SW 1271 (cell line): Measurements from ENCODE around the gene RABEP1.
A peak's percentile ranks its signal among the peaks of the same experiment; 100 is the strongest.
"Not testable (repeated sequence)": the region's sequence is repeated elsewhere in the genome, so short reads cannot be mapped to it uniquely, and the experiment has no call there.

Source experiments
- DNase-seq, 2 experiments: peaks; one replicate each; lab custom pipeline; 2025; lab: John Stamatoyannopoulos, UW

The RABEP1 gene

DNA sequence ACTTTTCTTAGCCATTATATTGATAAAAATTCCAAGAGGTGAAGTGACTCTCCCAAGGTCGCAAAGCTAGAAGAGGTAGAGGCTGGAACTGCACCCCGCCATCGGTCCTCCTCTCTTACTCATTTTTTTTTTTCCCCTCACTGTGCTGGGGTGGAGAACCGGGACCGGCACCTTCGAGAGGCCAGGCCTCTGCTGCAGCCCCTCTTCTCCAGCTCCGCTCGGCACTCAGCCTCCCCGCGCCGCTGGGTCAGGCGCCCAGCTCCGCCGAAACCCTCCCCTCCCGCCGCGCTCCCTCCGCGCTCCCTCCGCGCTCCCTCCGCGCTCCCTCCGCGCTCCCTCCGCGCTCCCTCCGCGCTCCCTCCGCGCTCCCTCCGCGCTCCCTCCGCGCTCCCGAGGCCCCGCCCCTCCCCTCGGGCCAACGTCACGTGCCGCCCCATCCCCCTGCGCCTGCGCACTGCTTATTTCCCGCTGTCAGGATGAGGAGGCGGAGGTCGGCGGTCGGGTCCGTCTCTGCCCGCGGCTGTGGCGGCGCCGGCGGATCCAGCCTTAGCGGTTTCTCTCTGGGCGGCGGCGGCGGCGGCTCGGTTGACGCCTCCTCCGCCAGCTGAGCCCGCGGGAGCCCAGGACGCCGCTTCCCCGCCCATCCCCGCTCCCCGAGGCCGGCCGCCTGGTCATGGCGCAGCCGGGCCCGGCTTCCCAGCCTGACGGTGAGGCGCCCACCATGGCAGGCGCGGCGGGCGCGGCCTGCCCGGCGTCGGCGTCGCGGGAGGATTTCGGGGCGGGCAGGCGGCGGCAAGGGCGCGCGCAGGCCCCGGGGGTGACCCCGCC, at the start of gene RABEP1:
Gene RABEP1 (plus strand): TSS at position 471 of the 828 bp plus-strand sequence. CDS start 203 bp downstream, at position 674.
- DNase-seq: peak; percentile 35 to 75

DNA sequence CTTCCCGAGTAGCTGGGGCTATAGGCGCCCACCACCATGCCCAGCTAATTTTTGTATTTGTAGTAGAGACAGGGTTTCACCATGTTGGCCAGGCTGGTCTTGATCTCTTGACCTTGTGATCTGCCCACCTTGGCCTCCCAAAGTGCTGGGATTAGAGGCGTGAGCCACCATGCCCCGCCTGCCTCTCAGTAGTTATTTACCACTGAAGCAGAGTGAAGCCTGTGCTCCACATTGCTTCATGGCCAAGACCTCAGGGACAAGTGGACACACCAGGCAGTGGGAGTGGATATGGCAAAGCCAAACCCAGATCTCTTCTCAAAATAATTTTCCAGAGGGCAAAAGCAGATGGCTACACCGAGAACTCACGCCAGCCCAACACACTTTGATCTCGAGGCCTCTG, 48.6 kb upstream of the RABEP1 start:
- not testable (repeated sequence) for DNase-seq

DNA sequence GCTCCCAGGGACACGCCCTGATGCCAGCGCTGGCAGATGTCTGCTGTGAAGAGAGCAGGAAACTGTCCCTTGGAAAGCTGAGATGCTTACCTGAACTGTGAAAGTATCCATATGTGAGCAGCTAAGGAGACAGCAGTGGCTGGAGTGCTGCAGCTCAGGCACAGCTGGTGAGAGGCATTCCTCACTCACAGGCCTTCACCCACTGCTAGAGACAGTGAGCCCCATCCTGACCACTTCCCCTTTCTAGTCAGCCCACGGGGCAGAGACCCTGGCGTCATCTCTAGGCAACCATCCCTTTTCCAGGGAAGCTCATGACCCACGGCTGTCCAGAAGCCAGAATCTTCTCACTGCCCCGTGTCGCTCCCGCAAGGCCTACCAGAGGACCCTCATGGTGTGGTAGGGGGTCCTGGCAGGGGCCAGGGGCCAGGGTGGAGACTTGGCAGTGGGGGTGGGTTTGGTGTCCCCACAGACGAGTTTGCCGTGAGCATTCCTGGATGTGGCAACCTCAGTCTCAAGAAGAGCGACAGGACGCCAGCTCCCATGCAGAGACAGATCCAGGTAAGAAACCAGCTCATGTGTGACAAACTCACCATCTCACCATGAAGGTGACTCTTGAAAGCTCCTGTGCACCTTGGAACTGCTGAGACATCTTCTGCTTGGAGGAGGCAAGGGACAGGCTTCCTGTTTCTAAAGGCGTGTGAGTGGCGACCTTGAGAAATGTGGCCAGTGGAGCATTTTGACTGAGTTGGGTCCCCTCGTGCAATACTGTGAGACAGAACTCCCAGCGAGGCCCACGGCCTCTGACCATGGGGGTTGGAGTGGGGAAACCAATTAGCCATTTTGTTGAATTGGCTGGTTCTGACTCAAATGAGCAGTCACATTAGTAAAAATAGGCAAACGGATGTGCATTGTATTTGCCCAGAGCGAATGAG, 47.2 kb upstream of the RABEP1 start, which contains the start of gene SCIMP:
Gene SCIMP (minus strand): TSS at position 216 of the 932 bp plus-strand sequence. CDS start 105 bp downstream, at position 111.
- DNase-seq: no peak

DNA sequence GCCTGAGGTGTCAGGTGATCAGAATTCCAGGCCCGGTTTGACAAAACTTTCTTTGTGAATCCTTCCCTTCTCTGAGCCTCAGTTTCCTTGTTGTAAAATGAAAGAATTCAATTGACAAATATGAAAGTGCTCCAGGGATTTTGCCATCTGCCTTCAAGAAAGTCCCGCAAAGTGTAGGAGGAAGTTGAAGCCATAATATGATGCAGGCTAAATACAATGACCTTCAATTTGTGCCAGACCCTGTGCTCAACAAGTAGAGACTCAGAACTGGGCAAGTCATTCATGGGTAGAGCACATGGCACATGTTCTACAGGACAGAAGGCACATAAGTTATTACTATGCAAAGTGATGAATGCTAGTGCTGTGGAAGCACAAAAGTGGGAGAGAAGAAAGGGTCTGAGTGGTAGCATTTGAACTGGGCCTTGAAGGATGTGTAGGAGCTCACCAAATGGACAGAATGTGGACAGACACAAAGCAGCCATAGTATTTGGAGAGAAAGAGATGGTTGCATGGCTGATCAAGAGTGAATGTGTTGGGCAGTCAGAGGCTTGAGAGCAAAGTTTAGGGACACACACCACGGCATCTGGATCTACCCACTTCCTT, 45.0 kb upstream of the RABEP1 start:
- no peak for DNase-seq

GRCh38 chr17:5237541-5238016, 44.5 kb upstream of the RABEP1 start:
- DNase-seq: peak; percentile 36 to 74

- no peak for DNase-seq
Observed at GRCh38 chr17:5238333-5238732, 43.8 kb upstream of the RABEP1 start.

DNA sequence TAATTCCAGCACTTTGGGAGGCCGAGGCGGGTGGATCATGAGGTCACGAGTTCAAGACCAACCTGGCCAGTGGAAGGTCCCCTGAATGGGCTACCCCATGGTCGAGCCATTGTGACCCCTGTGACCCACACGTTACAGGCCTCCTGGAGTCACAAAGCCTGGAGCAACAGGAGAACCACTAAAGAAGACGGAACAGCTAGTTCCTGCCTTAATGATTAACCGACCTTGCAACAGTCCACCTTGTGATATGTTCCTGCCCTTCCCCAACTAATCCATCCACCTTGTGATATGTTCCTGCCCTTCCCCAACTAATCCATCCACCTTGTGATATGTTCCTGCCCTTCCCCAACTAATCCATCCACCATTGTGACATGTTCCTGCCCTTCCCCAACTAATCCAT, 42.3 kb upstream of the RABEP1 start:
- DNase-seq: not testable (repeated sequence)

DNA sequence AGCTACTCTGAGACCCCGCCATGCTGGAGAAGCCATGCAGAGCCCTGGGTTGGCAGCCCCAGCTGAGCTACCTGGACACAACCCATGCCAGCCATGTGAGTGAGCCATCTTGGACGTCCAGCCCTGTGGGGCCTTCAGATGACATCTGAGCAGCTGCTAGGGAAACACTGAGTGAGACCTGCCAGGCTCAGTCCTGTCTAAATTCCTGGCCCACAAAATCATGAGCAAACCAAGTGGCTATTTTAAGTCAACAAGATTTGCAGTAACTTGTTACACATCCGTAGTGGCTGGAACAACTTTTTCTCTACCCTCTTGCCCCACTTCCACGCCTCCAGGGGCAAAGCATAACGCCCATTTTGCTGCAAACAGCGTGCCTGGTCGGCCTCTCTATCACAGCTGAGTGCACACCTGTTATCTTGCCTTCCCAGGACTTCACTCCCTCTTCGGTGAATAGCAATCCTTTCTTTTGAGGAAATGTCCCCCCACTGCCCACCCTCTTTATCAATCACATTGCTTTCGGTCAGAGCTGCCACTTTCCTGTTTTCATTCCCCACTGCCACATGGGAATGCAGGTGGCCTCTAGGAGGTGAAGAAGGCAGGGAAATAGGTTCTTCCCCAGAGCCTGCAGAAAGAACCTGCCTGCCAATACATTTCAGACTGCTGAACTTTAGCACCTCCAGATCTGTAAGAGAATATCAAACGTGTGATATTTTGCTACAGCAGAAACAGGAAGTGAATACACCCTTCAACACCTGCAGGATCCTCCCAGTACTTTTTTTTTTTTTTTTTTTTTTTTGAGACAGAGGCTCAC, 40.0 kb upstream of the RABEP1 start:
- no peak for DNase-seq

DNA sequence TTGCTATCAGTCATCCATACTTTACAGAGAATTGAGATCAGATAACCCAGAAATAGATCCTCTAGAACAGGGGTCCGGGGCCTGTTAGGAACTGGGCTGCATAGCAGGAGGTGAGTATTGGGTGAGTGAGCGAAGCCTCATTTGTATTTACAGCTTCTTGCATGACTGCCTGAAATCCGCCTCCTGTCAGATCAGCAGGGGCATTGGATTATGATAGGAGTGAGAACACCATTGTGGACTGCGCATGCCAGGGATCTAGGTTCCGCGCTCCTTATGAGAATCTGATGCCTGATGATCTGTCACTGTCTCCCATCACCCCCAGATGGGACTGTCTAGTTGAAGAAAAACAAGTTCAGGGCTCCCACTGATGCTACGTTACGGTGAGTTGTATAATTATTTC, 34.5 kb upstream of the RABEP1 start:
- DNase-seq: no peak

- DNase-seq: no peak
Observed at GRCh38 chr17:5248821-5249479, 33.1 kb upstream of the RABEP1 start.

DNA sequence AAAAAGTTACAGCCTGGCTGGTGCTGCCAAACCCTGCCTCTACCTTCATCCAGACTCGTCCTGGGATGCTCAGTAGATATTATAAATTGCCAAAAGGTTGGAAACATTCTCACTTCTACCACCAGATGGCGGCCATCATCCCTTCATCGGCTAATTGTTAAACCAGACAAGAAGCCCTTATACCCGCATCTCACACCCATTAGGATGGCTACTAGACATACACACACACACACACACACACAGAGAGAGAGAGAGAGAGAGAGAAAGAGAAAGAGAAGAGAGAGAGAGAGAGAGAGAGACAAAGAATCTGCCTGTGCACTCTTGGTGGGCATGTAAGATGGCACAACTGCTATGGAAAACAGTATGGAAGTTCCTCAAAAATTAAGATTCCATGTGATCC, 32.5 kb upstream of the RABEP1 start:
- DNase-seq: peak; percentile 37 to 76

DNA sequence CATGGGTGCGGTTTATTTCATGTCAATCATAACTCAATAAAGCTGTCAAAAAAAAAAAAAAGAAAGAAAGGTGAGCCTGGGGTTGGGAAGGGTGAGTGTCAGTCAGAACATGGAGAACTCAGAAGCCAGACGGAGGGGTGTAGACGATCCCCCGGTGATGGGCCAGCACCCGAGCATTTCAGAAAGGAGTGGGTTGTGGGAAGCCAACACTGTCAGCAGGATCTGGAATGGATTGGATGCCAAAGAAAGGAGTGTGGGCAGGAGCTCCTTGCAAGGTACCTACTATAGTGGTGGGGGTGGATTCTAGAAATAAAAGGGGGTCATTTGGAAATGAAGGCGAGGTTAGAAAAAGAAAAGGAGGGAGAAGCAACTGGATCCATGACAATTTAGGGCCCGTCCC, 27.7 kb upstream of the RABEP1 start:
- DNase-seq: no peak

GRCh38 chr17:5254903-5255521, 27.1 kb upstream of the RABEP1 start:
- no peak for DNase-seq

GRCh38 chr17:5257124-5257523, 25.0 kb upstream of the RABEP1 start:
- no peak for DNase-seq

DNA sequence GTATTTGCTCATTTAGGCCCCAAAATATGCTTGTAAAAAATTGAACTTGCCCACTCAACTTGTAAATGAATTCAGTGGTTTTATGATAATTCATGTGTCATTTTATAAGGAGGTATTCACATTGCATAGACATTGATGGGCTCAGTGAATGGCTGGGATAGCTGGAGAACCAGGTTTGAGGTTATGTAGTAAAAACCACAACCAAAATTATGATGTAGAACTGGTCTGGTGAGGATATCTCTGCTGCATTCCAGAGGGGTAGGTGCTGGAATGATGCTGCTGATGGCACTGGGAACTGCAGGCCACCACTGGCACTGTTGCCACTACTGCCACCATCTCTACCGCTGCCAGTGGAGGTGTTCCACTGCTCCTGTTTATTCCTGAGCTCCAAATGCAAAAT, 21.5 kb upstream of the RABEP1 start:
- DNase-seq: no peak

- DNase-seq: no peak
Observed at GRCh38 chr17:5262416-5262991, 19.6 kb upstream of the RABEP1 start.

DNA sequence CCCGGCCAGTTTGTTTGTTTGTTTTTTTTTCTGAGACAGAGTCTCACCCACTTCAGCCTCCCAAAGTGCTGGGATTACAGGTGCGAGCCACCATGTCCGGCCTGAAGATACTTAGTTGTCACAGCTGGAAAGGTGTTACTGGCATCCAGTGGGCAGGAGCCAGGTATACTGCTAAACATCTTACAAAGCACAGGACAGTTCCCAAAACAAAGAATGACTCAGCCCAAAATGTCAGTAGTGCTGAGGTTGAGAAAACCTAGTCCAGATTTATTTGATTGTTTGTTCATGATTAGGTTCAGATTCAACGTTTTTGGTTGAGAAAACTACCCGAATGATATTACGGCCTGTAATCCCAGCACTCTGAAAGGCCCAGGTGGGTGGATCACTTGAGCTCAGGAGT, 18.6 kb upstream of the RABEP1 start:
- DNase-seq: no peak

GRCh38 chr17:5264893-5265292, 17.2 kb upstream of the RABEP1 start:
- DNase-seq: no peak

DNA sequence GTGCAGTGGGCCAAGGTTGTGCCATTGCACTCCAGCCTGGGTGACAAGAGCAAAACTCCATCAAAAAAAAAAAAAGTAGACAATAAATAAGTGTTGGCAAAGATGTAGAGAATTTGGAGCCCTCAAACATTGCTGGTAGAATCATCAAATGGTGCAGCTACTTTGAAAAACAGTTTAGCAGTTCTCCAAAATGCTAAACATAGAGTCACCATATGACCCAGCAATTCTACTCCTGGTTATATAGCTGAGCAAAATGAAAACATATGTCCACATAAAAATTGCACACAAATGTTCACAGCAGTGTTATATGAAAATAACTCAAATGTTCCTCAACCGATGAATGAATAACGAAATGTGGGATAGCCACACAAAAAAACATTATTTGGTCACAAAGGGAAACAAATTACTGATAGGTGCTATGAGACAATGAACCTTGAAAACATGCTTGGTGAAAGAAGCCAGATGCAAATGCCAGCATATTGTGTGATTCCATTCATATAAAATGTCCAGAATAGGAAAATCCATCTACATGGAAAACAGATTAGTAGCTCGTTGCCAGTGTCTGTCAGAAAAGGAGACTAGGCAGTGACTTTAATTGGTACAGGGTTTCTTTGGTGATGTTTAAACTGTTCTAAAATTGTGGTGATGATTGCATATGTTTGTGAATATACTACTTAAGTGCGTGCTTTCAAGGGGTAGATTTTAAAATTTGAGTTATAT, 12.7 kb upstream of the RABEP1 start:
- DNase-seq: no peak
